Skin of body (tissue), 2 donors: ENCODE measurements around the gene PITHD1. TPM values are rescaled to one million over a fixed set of nuclear protein-coding genes. Genes with fewer than 3 reads are reported as not detected.
A peak's percentile ranks its signal among the peaks of the same experiment; 100 is the strongest.
"Not testable (repeated sequence)": the region's sequence is repeated elsewhere in the genome, so short reads cannot be mapped to it uniquely, and the experiment has no call there.

ENCODE experiments used
- DNase-seq: peaks from one replicate; lab custom pipeline; 2025; lab: John Stamatoyannopoulos, UW
- total RNA-seq: library from RNA; depleted of rRNA; stranded (reverse); fragments of >200 nt; gene quantifications from one replicate; pipeline ENCODE4 v1.2.3, GENCODE V29; 2014

PITHD1 gene, protein sequence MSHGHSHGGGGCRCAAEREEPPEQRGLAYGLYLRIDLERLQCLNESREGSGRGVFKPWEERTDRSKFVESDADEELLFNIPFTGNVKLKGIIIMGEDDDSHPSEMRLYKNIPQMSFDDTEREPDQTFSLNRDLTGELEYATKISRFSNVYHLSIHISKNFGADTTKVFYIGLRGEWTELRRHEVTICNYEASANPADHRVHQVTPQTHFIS
- total RNA-seq: 57.6 TPM

GRCh38 chr1:23777979-23778814 is at the start of gene PITHD1:
Gene PITHD1, plus strand, starts transcription at chr1:23778418. Its CDS starts 98 bp downstream, at chr1:23778516.
- peak; percentile 79 for DNase-seq

- no peak for DNase-seq
Observed at GRCh38 chr1:23732363-23733224, 45.6 kb upstream of the PITHD1 start.

- DNase-seq: not testable (repeated sequence)
Observed at GRCh38 chr1:23733281-23733680, 44.9 kb upstream of the PITHD1 start.

DNA sequence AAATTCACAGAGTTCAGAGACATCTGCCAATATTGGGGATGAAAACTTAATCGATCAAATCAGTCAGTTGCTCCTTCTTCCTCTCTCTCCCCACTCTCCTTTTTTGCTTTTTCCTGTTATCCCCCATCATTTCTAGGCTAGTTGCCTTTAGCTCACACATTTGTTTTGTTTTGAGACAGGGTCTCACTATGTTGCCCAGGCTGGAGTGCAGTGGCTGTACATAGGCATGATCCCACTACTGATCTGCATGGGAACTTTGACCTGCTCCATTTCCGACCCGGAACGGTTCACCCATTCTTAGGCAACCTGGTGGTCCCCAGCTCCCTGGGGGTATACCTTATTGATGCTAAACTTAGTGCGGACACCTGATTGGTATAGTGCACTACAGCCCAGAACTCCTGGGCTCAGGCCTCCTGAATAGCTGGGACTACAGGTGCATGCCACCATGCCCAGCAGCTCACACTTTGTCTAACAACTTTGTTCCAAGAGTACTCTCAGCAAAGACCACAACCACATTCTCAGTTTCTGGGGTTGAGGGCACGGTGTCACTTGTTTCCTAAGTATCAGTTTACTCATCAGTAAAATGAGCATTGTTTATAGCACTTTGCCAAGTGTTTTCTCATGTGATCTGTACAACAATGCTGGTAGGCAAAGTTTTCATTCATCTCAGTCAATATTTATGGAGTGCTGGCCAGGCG is 41.6 kb upstream of the PITHD1 start:
- DNase-seq: no peak

DNA sequence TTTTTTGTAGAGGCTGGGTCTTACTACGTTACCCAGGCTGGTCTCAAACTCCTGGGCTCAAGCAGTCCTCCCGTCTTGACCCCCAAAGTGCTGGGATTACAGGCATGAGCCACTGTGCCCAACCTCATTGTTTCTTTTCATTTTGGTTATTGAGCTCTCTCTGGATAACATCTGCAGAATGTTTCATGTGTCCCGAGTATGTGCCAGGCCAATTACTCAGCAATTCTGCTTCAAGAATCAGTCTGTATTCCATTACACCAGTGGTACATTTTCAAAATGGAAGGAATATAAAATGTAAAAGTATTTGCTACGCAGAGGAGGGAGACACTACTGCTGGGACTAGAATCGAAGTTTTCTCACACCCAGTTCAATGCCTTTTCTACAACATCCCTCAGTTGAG is 36.6 kb upstream of the PITHD1 start:
- DNase-seq: no peak

DNA sequence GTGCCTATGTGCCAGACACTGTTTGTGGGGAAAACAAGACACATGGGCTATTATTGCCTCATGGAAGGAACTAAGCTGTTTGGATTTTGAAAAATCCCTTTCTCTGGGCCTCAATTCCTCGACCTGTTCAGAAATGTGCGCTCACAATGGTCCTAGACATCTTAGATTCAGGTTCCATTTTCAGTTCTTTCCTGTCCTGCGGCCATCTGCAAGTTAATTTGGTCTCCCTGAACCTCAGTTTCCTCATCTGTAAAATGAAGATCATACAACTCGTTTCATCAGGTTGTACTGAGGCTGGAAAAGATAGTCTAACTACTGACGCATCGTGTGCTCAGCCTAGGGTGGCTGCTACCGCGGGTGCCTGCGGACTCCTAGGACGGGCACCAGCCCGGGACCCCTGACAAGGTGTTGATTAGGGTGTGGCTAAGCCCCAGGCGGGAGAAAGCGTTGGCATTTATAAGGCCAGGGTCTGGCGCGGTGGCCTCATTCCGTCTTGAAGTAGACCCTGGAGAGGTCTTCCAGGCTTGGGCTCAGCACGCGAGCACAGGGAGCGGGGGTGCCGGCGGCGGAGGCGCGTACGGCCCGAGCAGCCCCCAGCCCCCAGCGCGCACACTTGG is 35.4 kb upstream of the PITHD1 start:
- no peak for DNase-seq

DNA sequence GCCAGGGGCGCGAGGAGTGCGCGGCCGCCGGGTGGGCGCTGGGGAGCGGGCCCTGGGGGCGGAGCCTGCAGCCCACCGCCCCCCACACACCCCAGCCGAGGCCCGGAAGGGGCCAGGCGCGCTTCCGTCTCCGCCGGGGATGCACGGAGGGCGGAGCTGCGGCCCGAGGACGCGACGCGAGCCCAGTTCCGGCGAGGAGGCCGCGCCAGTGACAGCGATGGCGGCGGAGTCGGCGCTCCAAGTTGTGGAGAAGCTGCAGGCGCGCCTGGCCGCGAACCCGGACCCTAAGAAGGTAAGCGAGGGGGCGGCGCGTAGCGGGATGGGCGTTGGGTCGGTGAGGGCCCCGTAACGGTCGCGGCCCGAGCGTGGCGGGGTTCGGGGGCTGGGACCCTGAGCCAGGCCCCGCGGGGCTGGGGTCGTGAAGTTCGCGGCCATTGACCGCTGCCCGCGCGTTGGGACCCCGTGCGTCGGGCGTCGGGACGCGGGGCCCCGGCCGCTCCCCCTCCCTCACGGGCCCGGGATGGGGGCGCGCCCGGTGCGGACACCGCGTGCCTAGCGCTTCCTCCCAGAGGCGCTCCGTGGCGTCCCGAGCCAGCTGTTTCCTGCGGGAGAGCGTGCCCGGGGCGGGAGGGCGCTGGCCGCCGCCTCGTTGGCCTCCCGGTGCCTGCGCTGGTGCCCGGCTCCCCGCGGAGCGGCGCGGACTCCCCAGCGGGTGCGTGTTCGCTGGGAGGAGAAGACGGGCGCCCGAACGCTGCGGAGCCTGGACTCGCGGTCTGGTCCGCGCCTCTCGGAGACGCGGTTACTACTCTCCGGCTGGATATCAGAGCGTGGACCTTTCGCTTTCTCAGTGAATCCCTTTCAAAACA is 34.7 kb upstream of the PITHD1 start, which contains the start of gene ELOA:
TSS of gene ELOA (plus strand) at position 185 of the 866 bp plus-strand sequence. CDS start at position 218, 33 bp downstream.
- peak; percentile 68 for DNase-seq

GRCh38 chr1:23745515-23745914 is 32.7 kb upstream of the PITHD1 start:
- no peak for DNase-seq

- no peak for DNase-seq
Observed at GRCh38 chr1:23748016-23748415, 30.2 kb upstream of the PITHD1 start.

DNA sequence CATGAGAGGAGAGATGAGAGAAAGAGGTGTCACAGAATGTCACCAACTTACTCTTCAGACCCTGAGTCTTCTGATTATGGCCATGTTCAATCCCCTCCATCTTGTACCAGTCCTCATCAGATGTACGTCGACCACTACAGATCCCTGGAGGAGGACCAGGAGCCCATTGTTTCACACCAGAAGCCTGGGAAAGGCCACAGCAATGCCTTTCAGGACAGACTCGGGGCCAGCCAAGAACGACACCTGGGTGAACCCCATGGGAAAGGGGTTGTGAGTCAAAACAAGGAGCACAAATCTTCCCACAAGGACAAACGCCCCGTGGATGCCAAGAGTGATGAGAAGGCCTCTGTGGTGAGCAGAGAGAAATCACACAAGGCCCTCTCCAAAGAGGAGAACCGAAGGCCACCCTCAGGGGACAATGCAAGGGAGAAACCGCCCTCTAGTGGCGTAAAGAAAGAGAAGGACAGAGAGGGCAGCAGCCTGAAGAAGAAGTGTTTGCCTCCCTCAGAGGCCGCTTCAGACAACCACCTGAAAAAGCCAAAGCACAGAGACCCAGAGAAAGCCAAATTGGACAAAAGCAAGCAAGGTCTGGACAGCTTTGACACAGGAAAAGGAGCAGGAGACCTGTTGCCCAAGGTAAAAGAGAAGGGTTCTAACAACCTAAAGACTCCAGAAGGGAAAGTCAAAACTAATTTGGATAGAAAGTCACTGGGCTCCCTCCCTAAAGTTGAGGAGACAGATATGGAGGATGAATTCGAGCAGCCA is 27.0 kb upstream of the PITHD1 start:
- no peak for DNase-seq

GRCh38 chr1:23751815-23752200 is 26.4 kb upstream of the PITHD1 start:
- no peak for DNase-seq

DNA sequence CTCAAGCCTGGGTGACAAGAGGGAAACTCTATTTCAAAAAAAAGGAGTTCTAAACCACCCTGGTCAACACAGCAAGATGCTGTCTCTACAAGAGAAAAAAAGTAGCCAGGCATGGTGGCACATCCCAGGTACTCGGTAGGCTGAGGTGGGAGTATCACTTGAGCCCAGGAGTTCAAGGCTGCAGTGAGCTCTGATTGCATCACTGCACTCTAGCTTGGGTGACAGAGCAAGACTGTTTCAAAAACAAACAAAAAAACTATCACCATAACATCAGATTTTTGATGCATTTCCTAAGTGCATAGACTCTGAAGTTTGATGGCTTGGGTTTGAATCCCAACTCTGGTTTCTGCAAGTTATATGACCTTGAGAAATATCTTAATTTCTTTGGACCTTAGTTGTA is 25.3 kb upstream of the PITHD1 start:
- DNase-seq: no peak

GRCh38 chr1:23756676-23757075 is 21.5 kb upstream of the PITHD1 start:
- DNase-seq: no peak

DNA sequence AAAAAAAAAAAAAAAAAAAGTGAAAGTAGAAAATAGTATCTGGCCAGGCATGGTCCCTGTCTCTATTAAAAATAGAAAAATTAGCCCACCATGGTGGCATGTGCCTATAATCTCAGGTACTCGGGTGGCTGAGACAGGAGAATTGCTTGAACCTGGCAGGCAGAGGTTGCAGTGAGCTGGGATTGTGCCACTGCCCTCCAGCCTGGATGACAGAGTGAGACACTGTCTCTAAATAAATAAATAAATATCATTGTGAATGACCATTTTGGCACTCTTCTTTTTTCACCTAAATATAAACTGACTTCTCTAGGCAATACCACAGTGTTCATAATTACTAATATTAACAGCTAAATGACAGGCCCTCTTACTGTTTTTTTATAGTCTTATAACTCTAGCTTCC is 20.4 kb upstream of the PITHD1 start:
- DNase-seq: no peak

GRCh38 chr1:23759277-23759676 is 18.9 kb upstream of the PITHD1 start:
- DNase-seq: no peak

- no peak for DNase-seq
Observed at GRCh38 chr1:23763041-23763577, 15.1 kb upstream of the PITHD1 start.

- DNase-seq: no peak
Observed at GRCh38 chr1:23768733-23769132, 9.5 kb upstream of the PITHD1 start.

DNA sequence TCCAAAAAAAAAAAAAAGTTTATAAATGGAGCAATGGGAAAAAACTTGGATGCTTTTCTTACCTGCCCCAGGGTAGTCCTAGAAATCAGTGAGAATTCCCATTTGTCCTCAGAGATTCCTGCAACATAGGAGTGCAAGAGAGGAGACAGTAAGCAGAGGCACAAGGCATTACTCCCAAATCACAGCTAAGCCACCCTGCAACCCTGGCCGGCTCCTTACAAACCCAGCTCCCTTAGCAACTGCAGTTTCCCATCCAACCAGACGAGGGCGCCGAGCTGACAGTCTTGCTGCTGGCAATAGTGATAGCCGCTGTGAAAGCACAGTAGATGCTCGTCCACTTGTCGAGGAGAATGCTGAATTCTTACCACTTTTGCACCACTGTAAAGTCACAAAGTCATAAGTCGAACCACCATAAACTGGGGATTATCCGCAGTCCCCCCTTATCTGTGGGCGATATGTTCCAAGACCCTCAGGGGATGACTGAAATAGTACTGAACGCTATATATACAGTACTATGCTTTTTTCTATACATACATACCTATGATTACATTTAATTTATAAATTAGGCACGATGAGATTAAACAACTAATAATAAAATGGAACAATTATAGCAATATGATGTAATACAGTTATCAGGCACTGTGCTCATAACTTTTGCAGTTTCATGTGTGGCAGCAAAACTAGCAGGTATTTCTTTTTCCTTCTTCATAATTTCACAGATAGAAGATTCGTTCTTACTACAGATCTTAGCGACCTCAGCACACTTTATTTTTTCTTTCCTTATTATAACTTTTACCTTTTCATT is 6.0 kb upstream of the PITHD1 start:
- DNase-seq: peak; percentile 50
